GM10248 (cell line): ENCODE data around the gene PLCB3.
"Not testable (repeated sequence)": the region's sequence is repeated elsewhere in the genome, so short reads cannot be mapped to it uniquely, and the experiment has no call there.

Source experiments
- CTCF ChIA-PET: fragments of 300-600 bp; sonication (Branson Sonifier 250); formaldehyde crosslinking; extraction: SDS; loops from one replicate; lab custom pipeline; 2021; ENCODE audit warnings: antibody characterized with exemption; lab: Yijun Ruan, JAX
- POLR2A ChIA-PET: fragments of 350-650 bp; sonication (Branson Sonifier 250); formaldehyde crosslinking; extraction: SDS; loops from one replicate; lab custom pipeline; 2020; ENCODE audit warnings: antibody characterized with exemption; lab: Yijun Ruan, JAX
- DNase-seq: peaks from one replicate; pipeline ENCODE4 v3.0.0; 2012; ENCODE audit errors: extremely low spot score
- CTCF ChIP-seq: IDR thresholded peaks from 2 replicates; pipeline ENCODE4 v1.5.1; 2012; ENCODE audit warnings: mild to moderate bottlenecking, low read depth; ENCODE audit errors: extremely low read depth, missing control alignments, control extremely low read depth

Gene PLCB3

GRCh38 chr11:64245797-64246620, 5.3 kb upstream of the PLCB3 start:
- CTCF ChIA-PET, result interaction anchor here (1.2 to 3.7 kb wide), 10 partner anchors 9 to 58 kb away, joined by 3 to 26 read pairs (median 6); partner anchors contain the start of genes NUDT22 and TRPT1
- TF ChIP-seq CTCF, result no peak
- DNase-seq, result no peak
- POLR2A ChIA-PET, result interaction anchor here (0.6 to 1.0 kb wide), 4 partner anchors 20 to 304 kb away, joined by 3 read pairs; partner anchors contain the start of gene STIP1

- ChIA-PET POLR2A (interaction anchor here (0.6 to 0.7 kb wide), 3 partner anchors 66 to 304 kb away, joined by 3 read pairs; no protein-coding TSS in a partner anchor), CTCF (interaction anchor here (0.8 to 3.7 kb wide), 7 partner anchors 9 to 57 kb away, joined by 3 to 26 read pairs (median 6); partner anchors contain the start of genes NUDT22 and TRPT1)
- DNase-seq, result not testable (repeated sequence)
Measured at GRCh38 chr11:64246621-64246870, 4.8 kb upstream of the PLCB3 start.

GRCh38 chr11:64246871-64247728, 4.2 kb upstream of the PLCB3 start, which contains the start of gene PPP1R14B:
Gene PPP1R14B, minus strand, starts transcription at chr11:64246943. Its CDS starts 270 bp downstream, at chr11:64246673.
- TF ChIP-seq CTCF, result no peak
- ChIA-PET CTCF (interaction anchor here (0.8 to 3.7 kb wide), 7 partner anchors 20 to 59 kb away, joined by 3 to 26 read pairs (median 4); no protein-coding TSS in a partner anchor), POLR2A (interaction anchor here (0.6 kb wide), 2 partner anchors 67 to 106 kb away, joined by 3 read pairs; no protein-coding TSS in a partner anchor)
- DNase-seq, result peak; percentile 85

DNA sequence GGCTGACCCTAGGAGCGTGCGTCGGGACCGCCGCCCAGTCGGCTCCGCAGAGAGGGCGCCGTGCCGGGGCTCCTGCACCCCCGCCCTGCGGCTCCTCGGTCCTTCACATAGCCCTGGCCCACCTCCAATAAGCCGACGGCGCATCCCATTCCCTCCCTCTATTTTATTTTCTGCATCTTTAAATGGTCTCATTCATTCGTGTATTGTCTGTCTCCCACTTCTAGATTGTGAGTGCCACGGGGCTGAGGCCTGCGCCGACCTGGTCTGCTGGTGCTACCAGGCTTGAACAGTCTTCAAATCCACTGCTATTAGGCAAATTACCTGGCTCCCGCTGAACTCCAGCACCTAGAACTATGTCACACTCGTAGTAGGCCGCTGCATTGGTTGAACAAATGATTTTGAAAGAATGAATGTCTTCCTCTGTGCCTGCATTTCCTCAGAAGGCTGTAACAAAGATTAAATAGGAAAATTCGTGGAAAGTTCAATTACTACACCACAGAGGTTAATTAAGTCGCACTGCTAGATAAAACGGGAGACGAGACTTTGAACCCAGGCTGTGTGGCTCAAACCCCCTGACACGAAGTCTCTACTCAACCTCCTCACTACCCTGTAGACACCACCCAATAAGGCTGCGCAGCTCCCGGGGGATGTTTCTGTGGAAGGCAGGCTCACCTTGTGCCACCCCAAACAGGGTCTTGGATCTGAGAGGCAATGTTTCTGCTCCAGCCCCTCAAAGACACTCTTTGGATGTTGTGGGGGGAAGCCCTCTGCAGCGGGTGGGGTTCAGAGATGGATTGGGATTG, 3.4 kb upstream of the PLCB3 start:
- ChIA-PET CTCF (interaction anchor here (0.9 to 4.6 kb wide), 6 partner anchors 17 to 60 kb away, joined by 3 to 134 read pairs (median 5); partner anchors contain the start of genes CATSPERZ and ESRRA), POLR2A (interaction anchor here (0.6 kb wide), 1 partner anchor 64 kb away, joined by 5 read pairs; no protein-coding TSS in a partner anchor)
- TF ChIP-seq CTCF, result no peak
- DNase-seq, result no peak

GRCh38 chr11:64248578-64248977, 2.8 kb upstream of the PLCB3 start:
- ChIA-PET POLR2A (interaction anchor here (0.6 kb wide), 2 partner anchors 21 to 64 kb away, joined by 3 to 5 read pairs; no protein-coding TSS in a partner anchor), CTCF (interaction anchor here (1.1 to 4.6 kb wide), 3 partner anchors 17 to 54 kb away, joined by 4 to 134 read pairs (median 48); partner anchors contain the start of genes CATSPERZ and ESRRA)
- no peak for DNase-seq
- no peak for TF ChIP-seq CTCF

DNA sequence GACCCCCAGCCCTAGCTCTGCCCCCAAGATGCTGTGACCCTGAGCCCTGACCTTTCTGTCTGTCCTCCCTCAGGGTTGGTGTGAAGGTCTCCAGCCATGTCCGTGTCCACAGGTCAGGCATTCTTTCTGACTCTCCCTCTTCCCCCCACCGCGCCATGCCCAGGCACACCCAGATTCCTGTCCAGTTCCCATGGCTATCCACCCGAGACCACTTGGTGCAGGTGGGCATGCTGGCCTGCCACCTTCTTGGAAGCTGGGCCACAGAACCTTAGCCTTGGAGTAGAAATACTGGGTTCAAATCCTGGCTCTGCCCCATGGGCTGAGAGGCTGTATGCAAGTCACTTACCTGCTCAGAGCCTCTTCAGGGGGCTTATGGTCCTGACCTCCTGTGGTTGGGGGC, 2.3 kb upstream of the PLCB3 start:
- DNase-seq, result no peak
- no peak for TF ChIP-seq CTCF
- ChIA-PET POLR2A (interaction anchor here (0.6 kb wide), 1 partner anchor 21 kb away, joined by 3 read pairs; no protein-coding TSS in a partner anchor), CTCF (interaction anchor here (0.9 to 4.6 kb wide), 6 partner anchors 13 to 54 kb away, joined by 4 to 134 read pairs (median 17); partner anchors contain the start of genes CATSPERZ, ESRRA and FERMT3)
